ENCODE measurements around the gene CD2BP2. TPM values are rescaled to one million over a fixed set of nuclear protein-coding genes. Genes with fewer than 3 reads are reported as not detected.
"Not testable (repeated sequence)": the region's sequence is repeated elsewhere in the genome, so short reads cannot be mapped to it uniquely, and the experiment has no call there.

Gene CD2BP2
- total RNA-seq, 1 experiment from 2014 or later, result 30.0 TPM

- DNase-seq (no peak), ATAC-seq (no peak)
- Histone ChIP-seq H3K9me3 (ENCODE audit: low read length) (no peaks in the 10 kb centered on the region), H3K9me2 (replicated peaks; ENCODE audit: low read length) (no peaks in the 10 kb centered on the region), H3K4me3 (ENCODE audit: low read length) (no peak overlapping the region), H3K27ac (ENCODE audit: low read length) (no peak overlapping the region), H3K79me2 (ENCODE audit: low read length) (peaks cover 8% of the 10 kb centered on the region), H3K36me3 (ENCODE audit: low read depth, low read length) (peaks cover 10% of the 10 kb centered on the region; the same call in 1 of the 2 replicates), H3K9ac (ENCODE audit: low read length) (no peak overlapping the region), H3K4me2 (ENCODE audit: low read length) (no peak overlapping the region), H3K27me3 (ENCODE audit: low read length) (no peaks in the 10 kb centered on the region), H4K20me1 (ENCODE audit: low read length) (peaks cover 13% of the 10 kb centered on the region), H3K4me1 (ENCODE audit: insufficient read depth, low read length) (peaks cover 22% of the 10 kb centered on the region), H2AFZ (ENCODE audit: low read length) (no peak overlapping the region), H3F3A (ENCODE audit: low read length, unreplicated experiment) (no peaks in the 10 kb centered on the region)
- no peak for TF ChIP-seq EZH2phosphoT487 (IDR thresholded peaks at IDR 0.05; ENCODE audit: borderline replicate concordance, low read length)
- TF ChIP-seq EZH2 (IDR thresholded peaks at IDR 0.05; ENCODE audit: low read length, unreplicated experiment), result no peak
- TF ChIP-seq CTCF (conservative IDR thresholded peaks at IDR 0.05; ENCODE audit: low read depth, low read length), result no peak
- intact Hi-C loops (cut with micrococcal nuclease), result no loop called here
- ChIA-PET POLR2A (ENCODE audit: unreplicated experiment) (interaction anchor here (0.6 kb wide), 1 partner anchor 13 kb away, joined by 19 read pairs; no protein-coding TSS in a partner anchor), CTCF (no interaction called here)
- BruUV-seq (replicated peaks), result no TSS peak
These were observed 6.2 kb downstream of the CD2BP2 start for GRCh38 chr16:30348929-30349328.

GRCh38 chr16:30348113-30348512 is 7.0 kb downstream of the CD2BP2 start:
- Histone ChIP-seq H3K36me3 (ENCODE audit: low read depth, low read length) (peaks cover 10% of the 10 kb centered on the region; the same call in 1 of the 2 replicates), H3K9me2 (replicated peaks; ENCODE audit: low read length) (no peaks in the 10 kb centered on the region), H3F3A (ENCODE audit: low read length, unreplicated experiment) (no peaks in the 10 kb centered on the region), H3K27me3 (ENCODE audit: low read length) (no peaks in the 10 kb centered on the region), H3K27ac (ENCODE audit: low read length) (no peak overlapping the region), H4K20me1 (ENCODE audit: low read length) (peaks cover 13% of the 10 kb centered on the region), H3K4me3 (ENCODE audit: low read length) (no peak overlapping the region), H3K79me2 (ENCODE audit: low read length) (peaks cover under 1% of the 10 kb centered on the region; the same call in 1 of the 2 replicates), H2AFZ (ENCODE audit: low read length) (no peak overlapping the region), H3K4me2 (ENCODE audit: low read length) (no peak overlapping the region), H3K4me1 (ENCODE audit: insufficient read depth, low read length) (peaks cover 16% of the 10 kb centered on the region), H3K9ac (ENCODE audit: low read length) (no peak overlapping the region), H3K9me3 (ENCODE audit: low read length) (no peaks in the 10 kb centered on the region)
- intact Hi-C loops (cut with micrococcal nuclease), result no loop called here
- DNase-seq (no peak), ATAC-seq (no peak)
- CTCF ChIA-PET, result no interaction called here
- no TSS peak for BruUV-seq (replicated peaks)
- POLR2A ChIA-PET (ENCODE audit: unreplicated experiment), result no interaction called here
- TF ChIP-seq EZH2phosphoT487 (IDR thresholded peaks at IDR 0.05; ENCODE audit: borderline replicate concordance, low read length) (no peak), EZH2 (IDR thresholded peaks at IDR 0.05; ENCODE audit: low read length, unreplicated experiment) (no peak), CTCF (conservative IDR thresholded peaks at IDR 0.05; ENCODE audit: low read depth, low read length) (no peak)

- ChIA-PET POLR2A (ENCODE audit: unreplicated experiment) (no interaction called here), CTCF (no interaction called here)
- DNase-seq, result no peak
- Histone ChIP-seq H3K4me1 (ENCODE audit: insufficient read depth, low read length) (no peaks in the 10 kb centered on the region), H2AFZ (ENCODE audit: low read length) (no peak overlapping the region), H3K79me2 (ENCODE audit: low read length) (no peaks in the 10 kb centered on the region), H3K9me2 (replicated peaks; ENCODE audit: low read length) (no peaks in the 10 kb centered on the region), H3K9ac (ENCODE audit: low read length) (no peak overlapping the region), H3K4me3 (ENCODE audit: low read length) (no peak overlapping the region), H4K20me1 (ENCODE audit: low read length) (no peaks in the 10 kb centered on the region), H3K4me2 (ENCODE audit: low read length) (no peak overlapping the region), H3K36me3 (ENCODE audit: low read depth, low read length) (peaks cover 9% of the 10 kb centered on the region; the same call in 1 of the 2 replicates), H3K9me3 (ENCODE audit: low read length) (no peaks in the 10 kb centered on the region), H3K27me3 (ENCODE audit: low read length) (no peaks in the 10 kb centered on the region), H3K27ac (ENCODE audit: low read length) (no peak overlapping the region), H3F3A (ENCODE audit: low read length, unreplicated experiment) (no peaks in the 10 kb centered on the region)
- no TSS peak for BruUV-seq (replicated peaks)
- intact Hi-C loops (cut with micrococcal nuclease), result no loop called here
- no peak for TF ChIP-seq EZH2 (IDR thresholded peaks at IDR 0.05; ENCODE audit: low read length, unreplicated experiment)
- no peak for TF ChIP-seq CTCF (conservative IDR thresholded peaks at IDR 0.05; ENCODE audit: low read depth, low read length)
- TF ChIP-seq EZH2phosphoT487 (IDR thresholded peaks at IDR 0.05; ENCODE audit: borderline replicate concordance, low read length), result no peak
- no peak for ATAC-seq
These were observed 8.8 kb downstream of the CD2BP2 start for GRCh38 chr16:30346286-30346685.

- H3F3A ChIP-seq (ENCODE audit: low read length, unreplicated experiment); H3K79me2 ChIP-seq (ENCODE audit: low read length); intact Hi-C loops (cut with micrococcal nuclease); H3K4me3 ChIP-seq (ENCODE audit: low read length); H3K9me2 ChIP-seq (replicated peaks; ENCODE audit: low read length); H3K36me3 ChIP-seq (ENCODE audit: low read depth, low read length); H3K9ac ChIP-seq (ENCODE audit: low read length); H3K27ac ChIP-seq (ENCODE audit: low read length); H4K20me1 ChIP-seq (ENCODE audit: low read length); H2AFZ ChIP-seq (ENCODE audit: low read length); H3K9me3 ChIP-seq (ENCODE audit: low read length); H3K4me1 ChIP-seq (ENCODE audit: insufficient read depth, low read length); H3K27me3 ChIP-seq (ENCODE audit: low read length); DNase-seq; ATAC-seq; POLR2A ChIA-PET (ENCODE audit: unreplicated experiment); H3K4me2 ChIP-seq (ENCODE audit: low read length); BruUV-seq (replicated peaks); CTCF ChIA-PET: not testable (repeated sequence)
These were observed 11.7 kb downstream of the CD2BP2 start for GRCh38 chr16:30343491-30343820.

All from PC-3 (cell line).